ENCODE data around the gene HPS3.
A peak's percentile ranks its signal among the peaks of the same experiment; 100 is the strongest.

Gene HPS3

DNA sequence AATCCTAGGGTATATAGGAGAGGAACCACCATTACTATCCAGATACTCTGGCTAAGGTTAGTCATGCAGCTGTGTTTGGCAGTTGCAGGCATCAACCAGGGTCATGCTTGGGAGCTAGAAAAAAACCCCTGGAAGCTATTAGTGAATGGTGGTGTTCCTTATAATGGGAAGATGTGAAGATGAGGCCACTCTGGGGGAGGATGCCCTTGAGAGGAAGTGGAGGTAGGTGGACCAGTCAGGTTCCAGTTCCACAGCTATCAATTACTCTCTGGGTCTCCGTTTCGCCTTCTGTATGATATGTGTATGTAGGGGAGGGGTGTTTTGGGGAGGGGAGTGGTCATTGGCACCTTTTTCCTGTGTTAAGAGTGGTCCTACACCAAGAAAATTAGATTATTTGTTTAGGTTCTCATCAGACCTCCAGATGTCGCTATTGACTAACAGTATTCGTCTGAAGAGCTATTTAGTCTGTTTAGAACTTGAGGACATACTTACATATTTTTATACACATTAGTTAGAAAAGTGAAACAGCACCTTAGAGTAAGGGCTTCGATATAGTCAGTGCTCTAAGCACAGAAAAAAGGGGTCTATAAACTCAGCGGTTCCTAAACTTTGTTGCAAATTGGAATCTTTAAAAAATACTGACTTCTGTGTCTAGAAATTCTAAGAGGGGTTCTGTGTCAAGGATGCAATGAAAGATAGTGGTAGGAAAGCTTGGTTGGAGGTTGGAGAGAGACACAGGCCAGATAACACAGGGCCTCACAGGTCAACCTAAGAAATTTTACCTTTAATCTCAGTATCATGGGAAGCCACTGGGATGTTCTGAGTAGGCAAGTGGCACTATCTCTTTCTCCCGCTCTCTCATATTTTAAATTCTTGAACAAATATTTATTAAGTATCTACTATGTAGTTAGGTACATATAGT, 9.1 kb upstream of the HPS3 start:
- DNase-seq: peak; percentile 34

DNA sequence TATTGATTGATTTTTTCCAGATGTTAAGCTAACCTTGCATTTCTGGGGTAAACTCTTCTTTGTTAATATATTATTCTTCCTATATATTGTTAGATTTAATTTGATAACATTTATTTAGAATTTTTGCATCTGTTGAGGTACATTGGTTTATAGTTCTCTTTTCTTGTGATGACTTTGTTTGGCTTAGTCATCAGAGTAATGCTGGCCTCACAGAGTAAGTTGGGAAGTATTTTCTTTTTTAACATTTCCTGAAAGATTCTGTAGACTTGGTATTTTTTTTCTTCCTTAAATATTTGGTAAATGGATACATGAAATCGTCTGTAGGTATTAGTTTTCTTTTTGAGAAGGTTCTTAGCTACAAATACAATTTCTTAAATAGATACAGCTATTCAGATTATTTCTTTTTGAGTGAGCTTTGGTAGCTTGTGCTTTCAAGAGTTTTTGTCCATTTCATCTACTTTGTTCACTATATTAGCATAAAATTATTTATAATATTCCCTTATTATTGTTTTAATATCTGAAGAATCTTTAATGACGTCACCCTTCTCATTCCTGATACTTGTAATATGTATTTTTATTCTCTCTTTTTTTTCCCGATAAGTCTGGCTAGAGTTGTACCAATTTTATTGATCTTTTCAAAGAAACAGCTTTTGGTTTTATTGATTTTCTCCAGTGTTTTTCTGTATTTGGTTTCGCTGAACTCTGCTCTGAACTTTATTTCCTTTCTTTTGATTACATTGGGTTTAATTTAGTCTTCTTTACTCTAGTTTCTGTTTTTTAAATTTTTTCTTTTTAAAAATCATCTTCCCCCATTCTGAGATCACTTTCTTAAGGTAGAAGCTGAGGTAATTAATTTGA, 6.5 kb upstream of the HPS3 start:
- DNase-seq: no peak

DNA sequence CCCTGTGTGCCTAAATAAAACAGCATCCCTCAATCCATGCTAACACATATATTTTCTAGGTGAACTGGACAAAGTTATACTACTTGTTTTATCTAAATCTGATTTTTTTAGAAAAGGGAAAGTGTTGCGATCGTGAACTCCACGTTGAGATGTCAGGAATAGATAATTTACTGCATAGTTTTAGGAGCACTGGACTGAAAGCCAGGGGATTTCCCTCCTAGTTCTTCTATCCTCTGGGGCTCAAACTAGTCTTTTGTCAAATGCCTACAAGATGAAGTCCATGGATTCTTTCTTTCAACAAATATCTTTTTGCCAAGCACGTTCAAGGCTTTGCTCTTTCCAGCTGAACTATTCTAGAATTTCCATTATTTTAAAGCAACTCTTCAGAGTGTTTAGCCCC, 617 bp upstream of the HPS3 start:
- DNase-seq: no peak

DNA sequence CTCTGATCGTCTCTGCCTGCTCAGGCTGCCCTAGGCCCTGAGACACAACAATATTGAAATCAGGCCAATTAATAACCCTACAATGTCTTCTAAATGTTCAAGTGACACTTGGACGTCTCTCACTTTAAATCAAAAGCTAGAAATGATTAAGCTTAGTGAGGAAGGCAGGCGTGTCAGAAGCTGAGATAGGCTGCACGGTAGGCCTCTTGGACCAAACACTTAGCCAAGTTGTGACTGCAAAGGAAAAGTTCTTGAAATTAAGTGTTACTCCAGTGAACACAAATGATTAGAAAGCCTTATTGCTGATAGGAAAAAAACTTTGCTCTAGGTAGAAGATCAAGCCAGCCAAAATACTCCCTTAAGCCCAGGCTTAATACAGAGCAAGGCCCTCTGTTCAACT, 2.2 kb downstream of the HPS3 start:
- DNase-seq: no peak

DNA sequence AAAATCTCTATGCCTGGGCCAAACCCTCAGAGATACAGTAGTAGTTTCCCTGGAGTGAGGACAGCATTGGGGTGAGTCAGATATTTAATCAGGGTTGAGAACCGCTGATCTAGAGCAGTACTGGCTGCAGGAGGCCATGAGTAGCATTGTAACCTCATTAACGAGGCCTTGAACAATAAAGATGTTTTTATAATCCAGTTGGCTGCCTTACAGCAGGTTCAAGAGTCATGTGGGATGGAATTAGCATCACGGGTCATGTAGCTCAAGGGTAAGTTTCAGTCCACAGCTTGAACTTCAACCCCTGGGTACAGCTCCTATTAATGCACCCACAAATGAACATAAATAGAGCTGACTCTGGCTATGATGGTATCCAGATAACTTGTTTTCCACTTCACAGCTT, 5.1 kb downstream of the HPS3 start:
- DNase-seq: no peak

DNA sequence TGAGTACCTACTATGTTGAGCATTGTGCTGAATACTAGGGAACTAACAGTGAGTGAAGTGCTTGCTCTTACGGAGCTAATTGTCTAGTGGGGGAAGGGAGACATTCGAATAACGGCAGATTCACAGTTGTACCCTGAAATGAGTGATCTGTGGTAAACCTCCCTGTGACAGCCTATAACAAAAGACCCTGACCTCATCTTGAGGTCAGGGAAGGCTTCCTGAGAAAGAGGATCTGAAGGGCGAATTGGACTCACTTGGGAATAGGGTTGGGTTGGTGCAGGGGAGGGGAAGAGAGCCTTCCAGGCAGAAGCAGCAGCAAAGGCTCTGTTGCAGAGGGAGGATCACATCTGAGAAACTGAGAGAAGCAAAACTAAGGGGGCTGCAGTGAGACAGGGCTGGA, 13.2 kb downstream of the HPS3 start:
- no peak for DNase-seq

DNA sequence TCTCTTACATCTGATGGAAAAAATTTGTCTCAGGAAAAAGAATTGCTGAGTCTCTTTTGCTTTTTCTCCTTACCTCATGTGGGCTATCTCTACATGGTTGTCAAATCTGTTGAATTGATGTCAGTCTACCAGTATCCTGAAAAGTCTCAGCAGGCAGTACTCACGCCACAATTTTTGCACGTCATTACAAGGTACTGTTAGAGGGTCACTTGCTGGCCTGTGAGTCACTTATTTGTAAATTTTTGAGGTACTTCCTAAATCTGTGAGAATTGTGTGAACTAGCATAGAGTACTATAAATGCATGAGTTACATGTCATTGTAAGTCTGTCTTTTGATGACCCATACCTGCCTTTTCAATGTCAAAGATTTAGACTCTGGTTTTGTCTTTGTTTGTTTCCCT, 15.9 kb downstream of the HPS3 start:
- DNase-seq: no peak

DNA sequence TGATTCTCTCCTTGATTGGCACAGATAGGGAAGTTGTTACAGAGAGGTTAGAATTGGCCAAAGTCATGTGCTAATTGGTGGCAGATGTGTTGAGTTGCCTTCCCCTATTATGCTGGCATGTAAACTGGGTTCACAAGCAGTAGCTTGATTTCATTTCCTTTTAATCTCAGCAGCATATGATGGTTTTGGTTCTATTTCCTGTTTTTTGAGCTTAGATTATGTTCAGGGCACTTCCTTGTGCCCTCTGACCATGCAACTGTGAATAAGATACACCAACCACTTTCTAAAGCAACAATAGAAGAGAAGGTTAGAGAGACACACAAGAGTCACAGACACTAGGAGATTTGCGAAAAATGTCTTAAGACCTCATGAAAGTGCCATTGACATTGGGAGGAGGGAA, 16.5 kb downstream of the HPS3 start:
- DNase-seq: no peak

DNA sequence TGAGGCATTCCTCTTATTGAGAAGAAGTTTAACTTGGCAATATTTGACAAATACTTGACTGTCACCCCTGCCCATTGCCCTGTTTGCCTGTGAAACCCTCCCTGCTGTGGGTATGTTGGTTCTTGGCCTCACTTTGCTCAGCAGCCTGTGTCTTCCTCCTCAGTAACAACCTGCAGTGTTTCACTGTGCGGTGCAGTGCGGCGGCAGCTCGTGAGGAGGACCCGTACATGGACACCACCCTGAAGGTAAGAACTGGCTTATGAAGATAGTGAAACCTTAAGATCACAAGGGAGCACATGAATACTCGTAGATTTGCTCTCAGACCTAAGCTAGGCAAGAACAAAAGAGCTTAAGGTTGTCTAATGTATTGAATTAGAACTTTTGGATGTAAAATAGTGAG, 21.0 kb downstream of the HPS3 start:
- no peak for DNase-seq

DNA sequence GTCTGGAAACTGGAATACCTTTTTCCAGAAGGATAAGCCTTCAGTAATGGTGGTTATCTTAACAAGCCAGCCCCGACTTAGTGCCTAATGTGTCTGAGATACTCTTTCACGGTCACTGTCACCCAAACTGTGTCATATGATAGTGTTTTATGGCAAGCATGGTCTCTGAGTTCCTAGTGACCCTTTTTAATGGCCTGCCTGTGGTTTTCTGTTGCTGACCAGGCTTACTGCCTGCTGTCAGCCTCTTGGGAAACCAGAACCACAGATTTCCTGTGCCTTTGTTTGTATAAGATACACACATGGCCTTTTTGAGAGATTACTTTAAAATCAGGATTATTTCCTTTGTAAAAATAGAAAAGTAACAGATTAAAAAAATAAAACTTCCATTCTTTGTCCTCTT, 22.4 kb downstream of the HPS3 start:
- DNase-seq: no peak

DNA sequence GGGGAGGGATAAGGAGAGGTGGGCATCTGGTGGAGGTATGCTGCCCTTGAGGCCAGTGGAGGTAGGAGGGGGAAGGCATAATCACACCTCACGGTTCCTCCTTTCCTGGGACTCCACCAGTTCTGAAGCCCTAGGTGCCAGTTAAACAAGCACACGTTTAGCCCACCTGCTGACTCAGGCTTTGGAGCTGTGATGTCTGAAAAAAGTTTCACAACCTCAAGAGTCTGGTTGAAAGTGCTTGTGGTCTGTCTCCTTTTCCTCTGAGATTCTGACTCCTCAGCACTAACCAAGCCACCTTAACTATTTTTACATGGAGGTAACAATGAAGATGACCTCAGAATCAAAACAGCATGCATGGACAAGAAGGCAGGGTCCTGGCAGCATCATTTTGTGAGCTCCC, 23.0 kb downstream of the HPS3 start:
- no peak for DNase-seq

DNA sequence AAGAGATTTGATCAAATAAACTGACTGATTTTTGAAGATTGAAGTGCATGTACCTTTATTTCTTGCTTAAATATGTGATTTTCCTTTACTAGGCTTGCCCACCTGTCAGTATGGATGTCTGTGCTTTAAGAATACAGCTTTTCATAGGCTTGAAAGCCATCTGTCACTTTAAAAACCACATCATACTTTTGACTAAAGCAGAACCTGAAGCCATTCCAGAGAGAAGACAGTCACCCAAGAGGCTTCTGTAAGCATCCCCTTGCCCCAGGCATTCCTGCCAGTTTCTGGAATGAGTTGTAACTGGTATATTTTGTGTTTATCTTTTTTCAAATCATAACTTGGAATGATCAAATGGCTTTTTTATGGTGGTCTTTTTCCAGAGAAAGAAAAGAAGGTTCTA, 24.0 kb downstream of the HPS3 start:
- peak; percentile 11 for DNase-seq

DNA sequence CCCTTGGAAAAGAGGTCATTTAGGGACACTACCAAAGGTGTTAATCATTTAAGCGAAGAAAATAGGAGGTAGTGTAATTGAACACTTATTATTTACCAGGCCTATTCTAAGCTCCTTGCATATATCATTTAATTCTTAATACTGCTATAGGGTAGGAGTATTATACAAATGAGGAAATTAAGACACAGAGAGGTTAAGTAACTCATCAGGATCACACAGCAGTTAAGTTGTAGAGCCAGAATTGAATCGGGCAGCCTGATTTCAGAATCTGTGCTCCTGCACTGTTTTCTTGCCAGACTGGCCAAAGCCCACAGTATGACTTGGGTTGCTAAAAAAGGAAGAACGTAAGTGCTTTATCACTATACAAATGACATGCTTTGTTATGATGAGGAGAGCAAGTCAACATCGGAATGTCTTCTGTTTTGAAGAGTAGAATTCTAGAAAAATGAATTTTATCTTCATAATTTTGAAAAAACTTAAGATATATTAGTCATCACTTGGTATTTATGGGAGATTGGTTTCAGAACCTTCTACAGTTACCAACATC, 31.4 kb downstream of the HPS3 start:
- no peak for DNase-seq

DNA sequence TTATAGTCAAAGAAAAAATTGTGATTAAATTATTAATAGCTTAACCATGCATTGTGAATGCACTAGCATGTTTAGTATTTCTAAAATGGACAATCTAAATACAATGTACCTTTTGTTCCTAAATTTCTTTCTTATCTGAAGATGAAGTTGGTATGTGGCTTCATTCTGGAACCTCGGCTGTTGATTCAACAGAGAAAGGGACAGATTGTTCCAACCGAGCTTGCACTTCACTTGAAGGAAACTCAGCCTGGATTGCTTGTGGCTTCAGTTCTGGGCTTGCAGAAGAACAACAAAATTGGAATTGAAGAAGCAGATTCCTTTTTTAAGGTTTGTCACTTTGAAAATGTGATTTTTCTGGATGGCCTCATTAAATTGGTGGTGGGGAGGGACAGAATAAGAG, 32.6 kb downstream of the HPS3 start:
- DNase-seq: no peak

DNA sequence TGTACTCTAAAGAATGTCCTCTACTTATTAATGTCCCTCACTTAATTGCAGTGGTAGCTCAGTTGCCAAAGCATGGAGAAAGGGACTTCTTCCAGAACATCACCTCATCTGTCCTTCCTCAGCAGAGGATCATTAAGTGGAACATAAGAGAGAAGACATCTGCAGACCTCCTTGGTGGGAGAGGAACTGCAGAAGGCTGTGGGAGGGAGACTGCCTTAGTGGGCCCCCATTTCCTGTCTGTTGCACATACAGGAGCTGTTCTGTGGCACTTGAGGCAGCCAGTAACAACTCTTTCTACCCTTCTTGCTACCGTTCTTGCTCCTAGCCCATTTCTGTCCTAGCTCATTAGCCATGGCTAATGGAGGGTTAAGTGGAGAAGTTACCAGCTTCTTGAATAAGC, 33.6 kb downstream of the HPS3 start:
- DNase-seq: no peak

DNA sequence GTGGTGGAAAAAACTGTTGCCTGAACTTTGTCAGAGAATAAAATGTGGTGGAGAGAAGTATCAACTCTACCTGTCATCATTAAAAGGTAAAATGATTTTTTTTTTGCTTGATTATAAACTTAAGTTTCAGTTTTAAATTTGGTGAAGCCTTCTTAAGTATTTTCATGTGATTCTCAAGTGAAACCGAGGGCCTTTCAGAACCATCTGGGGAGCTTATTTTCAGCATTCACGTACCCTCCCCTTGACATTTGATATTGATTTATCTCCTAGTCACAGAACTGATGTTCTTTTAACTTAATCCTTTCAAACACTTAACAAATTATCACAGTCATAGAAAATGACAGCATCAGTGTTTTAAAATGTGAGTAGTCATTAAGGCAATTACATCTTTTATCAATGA, 38.5 kb downstream of the HPS3 start:
- no peak for DNase-seq

DNA sequence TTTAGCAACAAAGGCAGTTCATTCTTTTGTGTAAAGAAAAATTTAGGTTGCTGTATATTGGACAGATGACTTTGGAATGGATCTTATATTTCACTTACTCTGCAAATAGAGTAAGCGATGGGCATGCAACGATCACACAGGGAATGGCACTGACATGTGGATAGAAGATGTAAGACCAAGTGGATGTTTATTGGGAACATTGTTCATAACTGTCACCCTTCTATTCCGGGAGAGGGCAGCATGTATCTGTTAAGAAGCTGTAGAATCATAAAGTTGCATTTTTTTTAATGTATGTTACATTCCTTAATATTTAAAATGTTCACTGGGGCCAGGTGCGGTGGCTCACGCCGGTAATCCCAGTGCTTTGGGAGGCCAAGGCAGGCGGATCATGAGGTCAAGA, 41.2 kb downstream of the HPS3 start:
- no peak for DNase-seq

DNA sequence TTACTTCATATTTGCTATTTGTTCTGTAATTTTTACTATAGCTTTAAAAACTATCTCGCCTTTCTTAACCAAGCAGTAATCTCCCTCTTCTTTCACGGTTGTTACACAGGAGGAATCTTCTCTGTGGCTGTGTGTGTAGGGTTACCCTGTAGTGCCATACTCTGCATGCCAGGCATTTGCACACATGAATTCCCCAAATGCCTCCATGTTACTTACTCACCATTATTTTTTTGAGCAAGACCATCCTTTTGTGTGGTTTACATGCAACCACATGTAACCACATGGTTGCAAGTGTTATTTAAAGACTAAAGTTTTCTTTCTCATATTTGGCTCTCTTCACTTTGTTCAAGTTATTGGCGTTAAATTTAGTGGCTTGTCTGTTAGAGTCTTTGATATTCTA, 45.5 kb downstream of the HPS3 start:
- DNase-seq: no peak

DNA sequence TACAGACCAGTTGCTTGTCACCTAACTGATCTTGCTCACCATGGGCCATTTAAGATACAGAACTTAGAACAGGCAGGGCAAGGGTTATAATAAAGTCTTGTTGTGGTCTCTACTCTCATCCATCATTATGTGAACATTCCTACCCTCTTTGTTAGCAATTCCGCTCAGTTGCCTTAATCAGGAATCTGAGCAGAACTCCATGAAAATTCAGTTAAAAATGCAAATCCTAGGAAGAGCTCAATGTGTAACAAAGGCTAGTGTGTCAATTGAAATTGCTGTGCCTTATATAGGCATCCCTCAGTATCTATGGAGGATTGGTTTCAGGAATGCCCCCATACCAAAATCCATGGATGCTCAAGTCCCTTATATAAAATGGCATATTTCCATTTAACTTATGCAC, 47.7 kb downstream of the HPS3 start:
- DNase-seq: no peak

DNA sequence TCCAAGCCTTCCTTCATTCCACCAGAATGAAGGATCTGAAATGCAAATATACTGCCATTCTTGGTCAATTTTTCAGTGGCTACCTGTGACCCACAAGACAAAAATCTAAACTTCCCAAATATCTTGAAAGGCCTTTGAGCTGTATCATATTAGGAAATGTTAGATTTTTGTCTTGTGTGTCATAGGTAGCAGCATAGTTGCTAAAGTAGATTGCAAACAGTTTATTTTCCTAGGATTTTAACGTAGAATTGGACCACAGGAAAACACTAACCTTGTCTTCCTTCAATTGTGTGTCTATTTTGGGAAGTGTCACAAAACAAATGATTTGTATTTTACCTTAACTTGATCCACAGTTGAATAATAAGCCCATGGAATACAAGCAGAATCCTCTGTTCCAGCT, 49.8 kb downstream of the HPS3 start:
- no peak for DNase-seq

DNA sequence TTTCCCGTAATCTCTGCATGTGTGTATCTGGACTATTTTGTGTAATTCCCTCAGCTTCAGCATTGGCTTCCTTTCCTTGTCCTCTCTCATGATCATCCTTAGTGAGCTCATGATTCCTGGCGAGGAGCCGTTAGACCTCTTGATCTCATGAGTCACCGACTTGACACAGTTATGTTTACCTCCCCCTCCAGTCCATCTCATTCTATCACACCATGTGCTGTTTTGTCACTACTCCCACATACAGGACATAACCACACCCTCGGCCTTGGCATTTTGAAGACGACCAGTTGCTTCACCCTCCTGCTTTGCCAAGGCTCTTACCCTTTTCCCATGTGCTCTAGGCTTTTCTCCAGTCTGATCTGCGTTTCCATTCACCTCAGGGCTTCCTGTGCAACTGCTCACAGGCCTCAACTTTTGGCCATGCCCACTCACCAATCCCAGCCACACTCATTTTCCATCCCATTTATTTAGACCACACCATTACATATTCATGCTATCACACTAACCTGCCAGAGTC, 50.7 kb downstream of the HPS3 start:
- DNase-seq: no peak

DNA sequence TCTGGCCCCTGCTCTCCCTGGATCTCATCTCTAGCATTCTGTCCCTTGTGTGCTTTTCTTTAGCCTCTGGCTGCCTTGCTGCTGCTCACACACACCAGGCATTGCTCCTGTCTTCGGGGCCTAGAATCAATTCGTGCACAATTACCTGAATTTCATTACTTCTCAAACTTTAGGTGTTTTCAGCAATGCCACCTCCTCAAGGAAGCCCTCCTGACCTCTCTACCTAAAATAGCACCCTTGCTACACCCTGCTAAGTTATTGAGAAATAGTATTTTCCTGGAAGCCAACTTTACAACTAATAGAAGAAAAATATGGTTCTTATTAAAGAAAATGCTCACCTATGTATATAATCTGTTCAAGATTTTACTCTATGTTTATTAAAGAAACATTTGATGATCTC, 51.7 kb downstream of the HPS3 start:
- no peak for DNase-seq

DNA sequence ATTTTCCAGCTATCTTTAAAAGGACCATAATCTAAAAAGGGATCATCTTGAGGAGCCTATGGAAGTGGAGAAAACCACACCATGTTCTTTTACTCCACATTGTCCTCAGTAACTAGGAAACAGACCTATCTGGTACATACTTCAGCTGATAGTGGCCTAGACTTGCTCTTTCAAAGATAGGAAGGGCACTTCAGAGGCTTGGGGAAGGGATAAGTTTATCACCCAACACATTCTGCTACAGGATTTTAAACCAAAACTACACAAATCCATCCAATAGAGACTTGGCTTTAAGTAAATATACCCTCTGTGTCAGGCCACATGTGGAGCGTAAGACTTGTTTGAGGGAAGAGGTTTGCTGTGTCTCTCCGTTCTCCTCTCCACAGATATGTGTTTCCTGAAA, 56.8 kb downstream of the HPS3 start:
- DNase-seq: no peak

DNA sequence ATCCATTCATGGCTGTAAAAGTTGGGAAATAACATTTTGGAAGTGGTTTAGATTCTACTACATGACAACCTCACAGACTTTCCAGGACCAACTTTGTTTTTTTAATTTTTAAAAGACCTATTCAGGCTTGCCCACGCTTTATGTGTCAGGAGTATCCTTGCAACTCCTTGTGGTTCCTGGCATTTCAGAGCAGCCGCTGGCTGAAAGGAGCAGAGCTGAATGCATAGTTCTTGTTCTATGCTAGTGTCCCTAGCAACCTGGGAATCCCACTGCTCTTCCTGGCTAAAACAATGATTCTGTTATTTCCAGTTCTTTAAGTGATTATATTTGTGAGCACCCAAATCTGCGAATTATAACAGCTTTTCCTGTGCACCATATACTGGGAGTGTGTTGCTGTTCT, 57.3 kb downstream of the HPS3 start:
- DNase-seq: no peak
